AG09309 (cell line): ENCODE measurements around the gene FBXL14.

Experiments used
- DNase-seq: peaks from one replicate; pipeline ENCODE4 v3.0.0-alpha.2; 2010; ENCODE audit warnings: low read depth
- H3K4me3 ChIP-seq: 2 replicates; pipeline ENCODE4 v1.5.1; 2011; ENCODE audit warnings: mild to moderate bottlenecking, low read depth, low read length, moderate library complexity; ENCODE audit not compliant: control insufficient read depth
- CTCF ChIP-seq: IDR thresholded peaks from 2 replicates; pipeline ENCODE4 v1.5.1; 2011; ENCODE audit warnings: mild to moderate bottlenecking, low read depth, low read length, inconsistent platforms; ENCODE audit not compliant: insufficient read depth, control insufficient read depth; ENCODE audit errors: missing control alignments

FBXL14 gene

GRCh38 chr12:1630827-1631591 lies 36.6 kb upstream of the FBXL14 start:
- TF ChIP-seq CTCF, result no peak
- H3K4me3 ChIP-seq, result no peak overlapping the region
- DNase-seq, result no peak

- DNase-seq, result no peak
- H3K4me3 ChIP-seq, result peak overlapping the region; percentile 25
- no peak for TF ChIP-seq CTCF
Observed at GRCh38 chr12:1630133-1630826, 35.9 kb upstream of the FBXL14 start.

- DNase-seq, result no peak
- peak; percentile 22 for TF ChIP-seq CTCF
- H3K4me3 ChIP-seq, result peak overlapping the region; percentile 21
Observed at GRCh38 chr12:1629338-1630132, 35.2 kb upstream of the FBXL14 start.

- peak within 1 kb of the TSS; percentile 21 for H3K4me3 ChIP-seq
- no peak for TF ChIP-seq CTCF
- no peak for DNase-seq
Observed at GRCh38 chr12:1628666-1629337, 34.4 kb upstream of the FBXL14 start, which contains the start of gene WNT5B. Gene WNT5B (plus strand): TSS chr12:1629231. CDS start chr12:1631355, 2,124 bp downstream.

GRCh38 chr12:1622406-1622805 lies 28.0 kb upstream of the FBXL14 start:
- no peak for DNase-seq
- TF ChIP-seq CTCF, result no peak

GRCh38 chr12:1620092-1620491 lies 25.7 kb upstream of the FBXL14 start:
- H3K4me3 ChIP-seq, result no peak overlapping the region
- no peak for TF ChIP-seq CTCF
- DNase-seq, result no peak

More at GRCh38 chr12:1622406-1622805, 28.0 kb upstream of the FBXL14 start:
- H3K4me3 ChIP-seq, result no peak overlapping the region
